Stimulated activated naive CD4-positive, alpha-beta T cell treated with Interleukin-2 at 50 U/mL for 16 hours (primary cell): ENCODE results near the gene ALDH1L1.

Source experiments
- DNase-seq: peaks from one replicate; lab custom pipeline; 2025; lab: John Stamatoyannopoulos, UW

The ALDH1L1 gene

GRCh38 chr3:126194713-126195305 is 14.4 kb upstream of the ALDH1L1 start:
- DNase-seq, result no peak

GRCh38 chr3:126191246-126191645 is 10.9 kb upstream of the ALDH1L1 start:
- no peak for DNase-seq

GRCh38 chr3:126187920-126188319 is 7.5 kb upstream of the ALDH1L1 start:
- no peak for DNase-seq

GRCh38 chr3:126186749-126187148 is 6.4 kb upstream of the ALDH1L1 start:
- no peak for DNase-seq

- no peak for DNase-seq
Measured at GRCh38 chr3:126186271-126186670, 5.9 kb upstream of the ALDH1L1 start.

- DNase-seq, result no peak
Measured at GRCh38 chr3:126184465-126185000, 4.1 kb upstream of the ALDH1L1 start.

- DNase-seq, result no peak
Measured at GRCh38 chr3:126181398-126181725, 976 bp upstream of the ALDH1L1 start.

- no peak for DNase-seq
Measured at GRCh38 chr3:126179825-126180476, 435 bp downstream of the ALDH1L1 start.

- DNase-seq, result no peak
Measured at GRCh38 chr3:126170073-126170777, 10.2 kb downstream of the ALDH1L1 start.

GRCh38 chr3:126167566-126167965 is 12.8 kb downstream of the ALDH1L1 start:
- DNase-seq, result no peak

GRCh38 chr3:126166009-126166408 is 14.4 kb downstream of the ALDH1L1 start:
- DNase-seq, result no peak

- no peak for DNase-seq
Measured at GRCh38 chr3:126161309-126161708, 19.1 kb downstream of the ALDH1L1 start.

- no peak for DNase-seq
Measured at GRCh38 chr3:126160243-126161210, 19.9 kb downstream of the ALDH1L1 start.

- DNase-seq, result no peak
Measured at GRCh38 chr3:126159476-126159875, 20.9 kb downstream of the ALDH1L1 start.

- no peak for DNase-seq
Measured at GRCh38 chr3:126158912-126159454, 21.4 kb downstream of the ALDH1L1 start.

- DNase-seq, result no peak
Measured at GRCh38 chr3:126158016-126158911, 22.1 kb downstream of the ALDH1L1 start.

- DNase-seq, result no peak
Measured at GRCh38 chr3:126157083-126157768, 23.2 kb downstream of the ALDH1L1 start.

- no peak for DNase-seq
Measured at GRCh38 chr3:126156468-126156867, 23.9 kb downstream of the ALDH1L1 start.

- no peak for DNase-seq
Measured at GRCh38 chr3:126155819-126156218, 24.6 kb downstream of the ALDH1L1 start.

- DNase-seq, result no peak
Measured at GRCh38 chr3:126155280-126155640, 25.1 kb downstream of the ALDH1L1 start.
